Lower leg skin (tissue), 3 donors: ENCODE measurements around the gene OSBPL2.

Experiments used
- POLR2A ChIP-seq, 2 donors: fragments of 450-650 bp; IDR thresholded peaks; one replicate each; pipeline ENCODE4 v1.6.1; 2016 to 2017; ENCODE audit warnings: antibody characterized with exemption in 2 of 2, mild to moderate bottlenecking in 1 of 2, moderate library complexity in 1 of 2
- TF ChIP-seq, protein P1 (sequence below), 3 donors: fragments of 450-650 bp; IDR thresholded peaks; one replicate each; pipeline ENCODE4 v1.5.1; 2016; ENCODE audit warnings: antibody characterized with exemption in 3 of 3, mild to moderate bottlenecking in 3 of 3, moderate library complexity in 2 of 3

DNA sequence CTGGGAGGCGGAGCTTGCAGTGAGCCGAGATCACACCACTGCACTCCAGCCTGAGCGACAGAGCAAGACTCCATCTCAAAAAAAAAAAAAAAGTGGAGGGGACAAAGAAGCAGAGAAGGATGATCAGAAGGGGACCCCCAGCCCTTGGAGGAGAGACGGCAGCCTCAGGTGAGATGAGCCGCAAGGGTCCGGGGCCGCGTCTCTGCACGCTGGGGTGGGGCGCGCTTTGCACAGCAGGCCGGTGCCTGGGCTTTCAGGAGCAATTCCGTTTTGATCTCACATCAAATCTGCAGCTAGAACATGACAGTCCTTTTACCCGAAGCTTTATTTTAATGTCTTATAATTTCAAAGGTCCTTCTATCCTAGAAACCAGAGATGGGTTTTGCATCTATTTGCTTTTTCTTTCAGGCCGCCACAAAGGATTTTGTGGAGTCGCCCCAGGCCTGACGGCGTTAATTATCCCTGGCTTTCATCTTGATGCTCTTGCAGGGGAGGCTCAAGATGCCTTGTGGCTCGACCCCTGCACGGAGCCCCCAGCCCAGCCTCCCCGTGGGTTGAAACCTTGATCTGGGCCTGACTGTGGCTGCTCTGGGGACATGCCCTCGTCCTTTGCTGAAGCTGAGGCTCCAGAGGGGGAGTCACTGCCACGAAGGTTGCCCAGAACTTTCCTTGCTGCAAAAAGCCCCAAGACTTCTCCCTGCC lies 35.5 kb upstream of the OSBPL2 start:
- TF ChIP-seq, protein P1, sequence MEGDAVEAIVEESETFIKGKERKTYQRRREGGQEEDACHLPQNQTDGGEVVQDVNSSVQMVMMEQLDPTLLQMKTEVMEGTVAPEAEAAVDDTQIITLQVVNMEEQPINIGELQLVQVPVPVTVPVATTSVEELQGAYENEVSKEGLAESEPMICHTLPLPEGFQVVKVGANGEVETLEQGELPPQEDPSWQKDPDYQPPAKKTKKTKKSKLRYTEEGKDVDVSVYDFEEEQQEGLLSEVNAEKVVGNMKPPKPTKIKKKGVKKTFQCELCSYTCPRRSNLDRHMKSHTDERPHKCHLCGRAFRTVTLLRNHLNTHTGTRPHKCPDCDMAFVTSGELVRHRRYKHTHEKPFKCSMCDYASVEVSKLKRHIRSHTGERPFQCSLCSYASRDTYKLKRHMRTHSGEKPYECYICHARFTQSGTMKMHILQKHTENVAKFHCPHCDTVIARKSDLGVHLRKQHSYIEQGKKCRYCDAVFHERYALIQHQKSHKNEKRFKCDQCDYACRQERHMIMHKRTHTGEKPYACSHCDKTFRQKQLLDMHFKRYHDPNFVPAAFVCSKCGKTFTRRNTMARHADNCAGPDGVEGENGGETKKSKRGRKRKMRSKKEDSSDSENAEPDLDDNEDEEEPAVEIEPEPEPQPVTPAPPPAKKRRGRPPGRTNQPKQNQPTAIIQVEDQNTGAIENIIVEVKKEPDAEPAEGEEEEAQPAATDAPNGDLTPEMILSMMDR (IDR thresholded peaks at IDR 0.05), result no peak
- no peak for TF ChIP-seq POLR2A (IDR thresholded peaks at IDR 0.05)
